ENCODE measurements around the gene RAB11FIP5.

RAB11FIP5 gene

GRCh38 chr2:73087311-73087710, 25.4 kb downstream of the RAB11FIP5 start:
- no peak for DNase-seq

GRCh38 chr2:73085691-73086090, 27.1 kb downstream of the RAB11FIP5 start:
- peak; percentile 79 for DNase-seq

DNA sequence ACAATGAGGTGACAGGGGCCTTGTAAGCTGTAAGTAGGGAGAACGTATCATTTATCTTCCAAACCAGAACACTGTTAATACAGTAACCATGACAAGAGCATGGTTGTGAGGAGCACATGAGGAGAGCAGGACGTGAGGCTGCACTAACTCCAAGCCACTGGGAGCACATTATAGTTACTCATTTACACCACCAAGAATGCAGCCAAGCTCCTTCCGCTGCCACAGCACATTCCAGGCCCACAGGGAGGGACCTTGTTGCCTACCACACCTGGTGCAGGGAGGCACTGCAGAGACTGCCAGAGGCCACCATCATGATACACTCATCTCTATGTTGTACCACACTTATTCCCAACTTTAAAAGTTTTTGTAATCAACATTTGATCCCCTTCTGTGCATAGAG, 27.8 kb downstream of the RAB11FIP5 start:
- DNase-seq = no peak

GRCh38 chr2:73083886-73084800, 28.6 kb downstream of the RAB11FIP5 start:
- no peak for DNase-seq

DNA sequence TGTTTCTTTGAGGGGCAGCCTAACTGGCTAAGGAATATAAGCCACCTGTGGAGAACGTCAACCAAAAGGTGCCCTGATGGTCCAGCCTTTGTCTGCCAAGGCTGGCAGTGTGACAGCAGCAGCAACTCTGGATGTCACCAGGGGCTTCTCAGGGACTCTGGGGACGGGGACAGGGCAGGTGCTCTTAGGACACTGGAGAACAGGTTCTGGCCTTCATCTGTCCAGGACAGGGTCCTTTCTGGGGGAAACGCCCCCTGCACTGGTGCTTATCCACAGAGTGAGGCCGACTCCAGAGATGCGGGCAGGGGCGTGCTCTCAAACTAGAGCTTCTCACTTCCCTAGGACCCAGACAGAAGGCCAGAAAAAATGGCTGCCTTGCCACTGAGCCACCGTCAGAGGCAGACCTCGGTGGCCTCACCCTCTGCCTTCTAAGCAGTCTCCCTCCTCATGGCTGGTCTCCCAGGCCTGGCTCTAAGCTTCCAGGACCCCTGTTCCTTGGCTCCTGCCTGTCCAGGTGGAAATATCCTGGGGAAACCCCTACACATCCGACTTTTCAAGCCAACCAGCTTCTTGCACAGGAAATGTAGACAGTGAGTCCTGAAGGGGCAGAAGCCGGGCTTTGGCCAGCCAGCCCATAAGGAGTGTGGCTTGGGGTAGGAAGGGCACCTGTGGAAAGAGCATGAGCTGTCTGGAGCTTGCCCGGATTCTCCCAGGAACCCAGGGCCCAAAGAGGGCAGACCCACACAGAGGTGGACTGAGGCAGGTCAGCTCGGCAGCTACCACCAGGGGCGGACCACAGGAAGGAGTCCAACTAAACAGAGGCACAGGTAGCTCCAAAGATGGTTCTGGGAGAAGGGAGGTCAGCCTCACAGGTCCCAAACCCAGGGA, 30.0 kb downstream of the RAB11FIP5 start:
- no peak for DNase-seq

- no peak for DNase-seq
Observed at GRCh38 chr2:73081181-73081671, 31.5 kb downstream of the RAB11FIP5 start.

- no peak for DNase-seq
Observed at GRCh38 chr2:73080321-73081131, 32.2 kb downstream of the RAB11FIP5 start.

DNA sequence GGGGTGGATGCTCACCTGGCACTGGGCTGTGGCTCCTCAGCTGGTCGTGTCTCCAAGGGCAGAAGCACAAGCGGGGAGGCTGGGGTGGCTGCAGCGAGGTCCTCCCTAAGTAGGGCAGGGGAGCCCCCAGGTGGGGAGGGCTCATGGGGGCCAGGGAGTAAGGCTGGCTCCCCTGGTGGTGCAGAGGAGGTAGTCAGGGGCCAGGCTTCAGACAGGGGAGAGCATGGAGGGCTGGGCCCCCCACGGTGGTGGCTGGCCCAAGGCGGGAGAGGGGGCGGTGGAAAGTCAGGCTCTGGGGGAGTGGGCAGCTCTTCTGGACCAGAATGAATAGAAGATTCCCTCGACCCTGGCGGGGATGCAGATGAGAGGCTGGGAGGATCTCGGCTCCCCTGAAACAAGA, 33.1 kb downstream of the RAB11FIP5 start:
- no peak for DNase-seq

GRCh38 chr2:73078457-73079411, 34.0 kb downstream of the RAB11FIP5 start:
- no peak for DNase-seq

GRCh38 chr2:73077424-73077795, 35.3 kb downstream of the RAB11FIP5 start:
- DNase-seq = no peak

- DNase-seq = no peak
Observed at GRCh38 chr2:73076701-73077423, 35.9 kb downstream of the RAB11FIP5 start.

DNA sequence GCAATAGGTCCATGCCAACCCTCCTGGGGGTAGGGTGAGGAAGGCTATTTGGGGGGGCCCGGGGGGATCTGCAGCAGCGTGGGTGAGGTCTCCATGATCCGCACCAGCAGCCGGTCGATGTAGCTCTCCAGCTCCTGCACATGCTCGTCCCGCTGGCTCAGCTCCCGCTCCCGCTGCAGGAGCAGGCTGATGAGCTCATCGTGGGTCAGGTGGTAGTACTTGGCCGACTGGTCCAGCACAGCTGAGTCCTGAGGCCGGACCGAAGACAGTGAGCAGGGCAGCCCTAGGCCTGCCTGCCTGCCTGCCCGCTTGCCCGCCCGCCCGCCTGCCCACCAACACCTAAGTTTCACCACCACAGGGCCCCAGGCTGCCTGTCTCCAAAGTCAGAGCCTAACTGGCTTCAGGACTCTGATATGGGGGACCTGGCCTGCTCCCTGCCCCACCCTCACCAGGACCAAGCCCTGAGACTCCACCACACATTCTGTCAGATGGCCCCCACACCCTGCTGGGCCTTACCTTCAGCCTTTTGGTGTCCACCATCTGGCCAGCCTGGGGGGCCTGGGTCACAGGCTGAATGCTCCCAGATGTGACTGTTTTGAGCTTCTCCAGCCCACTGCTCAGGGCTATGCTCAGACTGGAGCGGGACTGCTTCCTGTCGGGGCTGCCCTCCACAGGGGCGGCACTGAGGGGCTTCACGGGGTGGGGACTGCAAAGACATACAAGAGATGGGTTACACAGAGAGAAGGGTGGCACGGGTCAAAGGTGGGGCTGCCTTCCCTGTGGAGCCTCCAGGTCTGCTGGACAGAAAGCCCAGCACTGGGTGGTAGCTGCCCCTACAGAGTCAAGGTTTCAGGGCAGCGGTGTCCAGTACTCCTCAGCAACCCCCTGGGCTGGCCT, 37.0 kb downstream of the RAB11FIP5 start:
- no peak for DNase-seq

DNA sequence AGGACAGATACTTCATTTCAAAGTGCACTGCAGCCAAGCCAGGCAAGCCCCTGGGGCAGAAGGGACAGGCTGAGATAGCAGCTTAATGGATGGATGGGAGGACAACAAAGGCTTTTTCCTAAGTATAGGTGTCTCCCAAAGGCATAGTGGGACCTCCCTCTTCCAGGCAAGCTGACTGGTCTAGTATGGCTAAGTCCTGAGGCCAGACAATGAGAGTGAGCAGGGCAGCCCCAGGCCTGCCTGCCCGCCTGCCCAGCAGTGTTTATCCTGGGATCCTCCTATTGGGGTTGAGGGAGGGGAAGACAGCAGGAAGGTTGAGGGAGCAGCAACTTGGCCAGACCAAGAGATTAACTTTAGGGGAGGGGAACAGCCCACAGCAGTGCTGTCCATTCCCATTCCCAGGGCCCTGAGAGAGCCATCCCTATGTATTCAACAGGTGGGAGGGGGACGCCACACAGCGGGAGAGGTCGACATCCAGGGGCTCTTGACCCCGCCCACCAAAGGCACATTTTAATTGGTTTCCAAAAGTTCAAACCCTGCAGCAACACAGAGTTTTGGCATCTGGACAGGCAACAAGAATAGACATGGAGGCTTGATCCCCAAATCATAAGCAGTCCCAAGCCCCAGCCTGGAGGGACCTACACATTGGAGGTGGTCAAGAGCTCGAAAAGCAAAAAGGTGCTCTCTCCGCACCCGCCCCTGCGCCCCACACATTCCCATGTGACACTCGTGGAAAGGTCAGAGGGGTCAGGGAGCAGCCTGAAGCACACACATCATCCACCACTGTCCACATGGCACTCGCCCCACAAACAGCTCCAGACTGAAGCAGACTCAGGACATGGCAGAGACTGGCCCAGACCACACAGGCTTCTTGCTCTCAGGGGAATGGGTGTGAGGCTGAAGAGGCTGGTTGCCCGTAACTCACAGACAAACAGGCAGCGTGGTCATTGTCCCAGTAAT, 38.4 kb downstream of the RAB11FIP5 start:
- DNase-seq = no peak

- no peak for DNase-seq
Observed at GRCh38 chr2:73072416-73072815, 40.3 kb downstream of the RAB11FIP5 start.

DNA sequence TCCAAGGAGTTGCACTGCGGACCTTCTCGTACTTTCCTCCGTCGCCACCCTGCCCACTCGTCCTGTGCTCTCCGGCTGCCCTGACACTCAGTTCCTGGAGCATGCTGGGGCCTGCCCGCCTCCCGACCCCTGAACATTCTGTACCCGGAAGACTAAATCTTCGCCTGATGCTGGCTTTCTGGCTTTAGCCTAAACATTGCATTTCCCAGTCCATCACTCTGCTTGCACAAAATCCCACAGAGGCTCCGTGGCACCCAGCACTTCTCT, 40.7 kb downstream of the RAB11FIP5 start:
- no peak for DNase-seq

DNA sequence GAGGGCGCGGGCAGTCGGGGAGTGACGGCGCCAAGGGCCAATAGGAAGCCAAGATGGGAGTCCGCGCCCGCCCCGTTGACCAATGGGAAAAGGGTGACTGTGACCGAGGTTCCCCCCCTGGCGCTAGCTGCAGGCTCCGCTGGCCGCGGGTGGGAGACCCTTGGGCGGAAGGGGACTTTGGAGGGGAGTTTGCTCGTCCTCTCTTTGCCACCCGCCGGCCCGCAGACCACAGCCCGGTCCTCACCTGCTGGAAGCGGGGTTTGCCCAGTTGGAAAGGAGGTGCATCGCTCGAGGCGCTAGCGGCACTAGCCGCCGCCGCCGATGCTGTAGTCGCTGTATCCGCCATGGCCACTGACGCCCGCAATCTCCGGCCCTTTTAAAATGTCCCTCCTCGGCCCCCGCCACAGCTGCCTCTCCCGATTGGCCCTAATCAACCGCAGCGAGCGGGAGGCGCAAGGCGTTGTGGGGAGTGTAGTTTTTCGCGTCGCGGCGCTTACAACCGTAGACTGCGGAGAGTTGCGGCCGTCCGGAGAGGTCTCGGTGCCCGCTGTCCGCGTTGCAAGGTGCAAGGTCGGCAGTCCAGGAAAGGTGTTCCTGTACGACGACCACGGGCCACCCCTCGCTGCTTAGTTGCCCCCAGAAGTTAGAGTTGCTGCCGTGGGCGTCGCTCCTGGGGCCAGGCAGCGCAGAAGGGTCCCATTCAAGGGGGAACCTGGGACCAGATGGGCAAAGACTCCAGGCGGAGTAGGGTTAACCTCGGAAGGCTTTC, 41.2 kb downstream of the RAB11FIP5 start, which contains the start of gene SFXN5:
SFXN5 (minus strand) TSS at position 353 of the 769 bp plus-strand sequence; CDS start at position 346, 7 bp downstream.
- DNase-seq = peak; percentile 95

- peak; percentile 10 for DNase-seq
Observed at GRCh38 chr2:73070643-73071359, 41.9 kb downstream of the RAB11FIP5 start.
